Endothelial cell of umbilical vein (primary cell): ENCODE measurements around the gene SUPT20HL1. TPM values are rescaled to one million over a fixed set of nuclear protein-coding genes. Genes with fewer than 3 reads are reported as not detected.

Experiments
- BruUV-seq: library from RNA; stranded (reverse); fragments of 400-500 nt; replicated peaks from 2 replicates; lab custom pipeline; 2021; lab: Mats Ljungman, UMichigan
- CTCF ChIA-PET: fragments of 300-600, 350-600 bp; sonication (Branson Sonifier 250); formaldehyde crosslinking; loops from one replicate; lab custom pipeline; 2021; ENCODE audit warnings: antibody characterized with exemption, inconsistent platforms; lab: Charles Lee
- POLR2A ChIA-PET: fragments of 300-600, 350-600 bp; sonication (Branson Sonifier 250); formaldehyde crosslinking; loops from one replicate; lab custom pipeline; 2021; ENCODE audit warnings: antibody characterized with exemption, inconsistent platforms; lab: Charles Lee
- DNase-seq: peaks from one replicate; pipeline ENCODE4 v3.0.0-alpha.2; 2011; ENCODE audit warnings: low read depth, low spot score
- FAIRE-seq: peaks from 2 replicates; lab custom pipeline; 2011; peaks lifted over from hg19 to GRCh38; lab: Jason Lieb, UNC
- H2AFZ ChIP-seq: 2 replicates; pipeline ENCODE4 v1.6.0; 2012; ENCODE audit warnings: low read depth, low read length, control low read depth, inconsistent platforms
- H3K27ac ChIP-seq: 2 replicates; pipeline ENCODE4 v1.5.1; 2011; ENCODE audit warnings: low read depth, mild to moderate bottlenecking, control low read depth, low read length, moderate library complexity; ENCODE audit not compliant: insufficient read depth
- H3K27me3 ChIP-seq, 2 experiments: 2 replicates each; pipeline versions ENCODE4 v1.6.0 to v1.6.1; 2011; ENCODE audit warnings: low read length in 2 of 2, mixed read lengths in 1 of 2; ENCODE audit not compliant: control insufficient read depth in 2 of 2, insufficient read depth in 2 of 2
- H3K36me3 ChIP-seq, 2 experiments: 2 replicates in 1 of 2; 3 replicates in 1 of 2; pipeline ENCODE4 v1.5.1; 2011; ENCODE audit warnings: low read length in 2 of 2, mild to moderate bottlenecking in 1 of 2, moderate library complexity in 1 of 2; ENCODE audit not compliant: control insufficient read depth in 2 of 2, insufficient read depth in 2 of 2; ENCODE audit errors: extremely low read depth in 1 of 2
- H3K4me1 ChIP-seq: 3 replicates; pipeline ENCODE4 v1.5.1; 2011; ENCODE audit warnings: mild to moderate bottlenecking, low read length; ENCODE audit not compliant: control insufficient read depth, insufficient read depth; ENCODE audit errors: extremely low read depth
- H3K4me2 ChIP-seq: 2 replicates; pipeline ENCODE4 v1.6.1; 2011; ENCODE audit warnings: low read length, control low read depth, mixed read lengths; ENCODE audit not compliant: insufficient read depth
- H3K4me3 ChIP-seq, 3 experiments: fragments of 200-600 bp in 1 of 3; sonication (generic), shearing (Covaris generic) in 1 of 3; replicated peaks in 1 of 3; 2 replicates each; pipeline ENCODE4 v1.5.1; 2011 to 2016; ENCODE audit warnings: control low read depth in 3 of 3, low read length in 3 of 3, mild to moderate bottlenecking in 2 of 3, inconsistent platforms in 1 of 3, low read depth in 1 of 3, moderate library complexity in 1 of 3; ENCODE audit not compliant: insufficient read depth in 1 of 3
- H3K79me2 ChIP-seq: 2 replicates; pipeline ENCODE4 v1.6.0; 2012; ENCODE audit warnings: low read length, inconsistent platforms; ENCODE audit not compliant: control insufficient read depth, insufficient read depth
- H3K9ac ChIP-seq: replicated peaks from 2 replicates; pipeline ENCODE3; 2011; ENCODE audit warnings: low read length, control low read depth; ENCODE audit not compliant: insufficient read depth; ENCODE audit errors: extremely low read depth
- H3K9me1 ChIP-seq: replicated peaks from 3 replicates; pipeline ENCODE4 v1.6.0; 2011; ENCODE audit warnings: mild to moderate bottlenecking, low read length; ENCODE audit not compliant: control insufficient read depth, insufficient read depth; ENCODE audit errors: extremely low read depth
- H3K9me3 ChIP-seq: replicated peaks from 2 replicates; pipeline ENCODE4 v1.5.1; 2012; ENCODE audit warnings: low read length, inconsistent platforms; ENCODE audit not compliant: control insufficient read depth, insufficient read depth
- H4K20me1 ChIP-seq: replicated peaks from 2 replicates; pipeline ENCODE3; 2011; ENCODE audit warnings: mild to moderate bottlenecking, low read length; ENCODE audit not compliant: control insufficient read depth, insufficient read depth; ENCODE audit errors: extremely low read depth
- CTCF ChIP-seq, 2 donors: IDR thresholded peaks; 1 replicate in 1 of 2; 2 replicates in 1 of 2; pipeline ENCODE4 v1.5.1; 2011; ENCODE audit warnings: low read length in 2 of 2, mild to moderate bottlenecking in 2 of 2, moderate library complexity in 2 of 2, control low read depth in 1 of 2, inconsistent platforms in 1 of 2, low read depth in 1 of 2; ENCODE audit not compliant: insufficient read depth in 1 of 2; ENCODE audit errors: extremely low read depth in 1 of 2
- EZH2 ChIP-seq: IDR thresholded peaks from 2 replicates; pipeline ENCODE4 v1.6.1; 2012; ENCODE audit warnings: borderline replicate concordance, low read depth, mild to moderate bottlenecking, moderate library complexity, low read length, inconsistent platforms; ENCODE audit not compliant: severe bottlenecking
- FOS ChIP-seq: IDR thresholded peaks from 2 replicates; pipeline ENCODE4 v1.6.1; 2011; ENCODE audit warnings: mild to moderate bottlenecking, low read length, moderate library complexity, borderline replicate concordance; ENCODE audit not compliant: insufficient read depth
- GATA2 ChIP-seq: IDR thresholded peaks from 2 replicates; pipeline ENCODE4 v1.7.0; 2011; ENCODE audit warnings: low read depth, mild to moderate bottlenecking, moderate library complexity, mixed read lengths, low read length; ENCODE audit not compliant: insufficient read length, insufficient read depth
- JUN ChIP-seq: IDR thresholded peaks from 2 replicates; pipeline ENCODE4 v1.6.1; 2011; ENCODE audit warnings: borderline replicate concordance, low read depth; ENCODE audit not compliant: insufficient read length, insufficient read depth
- MAX ChIP-seq: IDR thresholded peaks from 2 replicates; pipeline ENCODE4 v1.6.1; 2011; ENCODE audit not compliant: insufficient read depth, insufficient read length
- MYC ChIP-seq: IDR thresholded peaks from one replicate; pipeline ENCODE4 v1.6.1; 2011; ENCODE audit warnings: mild to moderate bottlenecking, low read depth, low read length
- POLR2A ChIP-seq: IDR thresholded peaks from 2 replicates; pipeline ENCODE4 v1.6.1; 2012; ENCODE audit warnings: low read depth, mild to moderate bottlenecking, control low read depth, low read length
- POLR2AphosphoS5 ChIP-seq: IDR thresholded peaks from 2 replicates; pipeline ENCODE4 v1.6.1; 2012; ENCODE audit warnings: low read depth, mild to moderate bottlenecking, control low read depth, low read length, moderate library complexity; ENCODE audit not compliant: insufficient read depth
- dilution Hi-C: fragments of 300-500 bp; cut with MboI; formaldehyde crosslinking; loops from one replicate; pipeline ENCODE4 v1.15.0; 2019; ENCODE audit warnings: low sequenced_read_pairs; ENCODE audit not compliant: extremely low pct_ligation_motif_present
- intact Hi-C: fragments of 100-400 bp; cut with micrococcal nuclease; formaldehyde crosslinking; loops from one replicate; pipeline ENCODE4 v1.10.0; 2022
- polyA plus RNA-seq, 4 experiments: library from polyadenylated mRNA; depleted of rRNA in 3 of 4; stranded (reverse) in 3 of 4; unstranded in 1 of 4; fragments of >200 nt; gene quantifications; 2 replicates each; pipeline versions ENCODE4 v1.2.1 to v1.2.3, GENCODE V29; 2011 to 2012; ENCODE audit warnings: missing spikeins in 1 of 4
- total RNA-seq: library from RNA; stranded (reverse); gene quantifications from 2 replicates; pipeline ENCODE4 v1.2.3, GENCODE V29; 2021

Gene SUPT20HL1
- total and polyA plus RNA-seq, 2 donors (not counting 3 experiments of a cell fraction or from before 2014, with no cell fraction given) = not detected

- H3K9me1 ChIP-seq = no peaks in the 10 kb centered on the region
- H3K9me3 ChIP-seq = no peaks in the 10 kb centered on the region
- H3K4me2 ChIP-seq = no peak overlapping the region
- H3K79me2 ChIP-seq = no peaks in the 10 kb centered on the region
- no peak for DNase-seq
- H3K9ac ChIP-seq = no peak overlapping the region
- intact Hi-C loops (loop anchor here (5.0 kb wide), 1 partner anchor 78 kb away; no protein-coding TSS in a partner anchor), dilution Hi-C loops (no loop called here)
- no peak overlapping the region for H3K27ac ChIP-seq
- no peak overlapping the region for H3K4me3 ChIP-seq
- POLR2A ChIA-PET = no interaction called here
- no peak for TF ChIP-seq EZH2
- no peak for TF ChIP-seq JUN
- no peak for TF ChIP-seq GATA2
- TF ChIP-seq MYC = no peak
- no peak for TF ChIP-seq POLR2A
- no peak for TF ChIP-seq MAX
- no peak for TF ChIP-seq FOS
- TF ChIP-seq CTCF (IDR thresholded peaks at IDR 0.05; ENCODE audit: extremely low read depth in 1 of 2, insufficient read depth in 1 of 2, low read depth in 1 of 2, low read length in 2 of 2) = no peak
- no peak for TF ChIP-seq POLR2AphosphoS5
- H2AFZ ChIP-seq = no peak overlapping the region
- no peak for FAIRE-seq
- CTCF ChIA-PET = interaction anchor here (0.5 to 3.6 kb wide), 13 partner anchors 12 to 389 kb away, joined by 3 to 36 read pairs (median 4); no protein-coding TSS in a partner anchor
- no peaks in the 10 kb centered on the region for H4K20me1 ChIP-seq
- no peaks in the 10 kb centered on the region for H3K27me3 ChIP-seq
- H3K4me1 ChIP-seq = no peaks in the 10 kb centered on the region
- no TSS peak for BruUV-seq
- no peaks in the 10 kb centered on the region for H3K36me3 ChIP-seq
These were observed 9.4 kb downstream of the SUPT20HL1 start for GRCh38 chrX:24369816-24370215.
